Measurements from ENCODE around the gene XIAP.
"Not testable (repeated sequence)": the region's sequence is repeated elsewhere in the genome, so short reads cannot be mapped to it uniquely, and the experiment has no call there.

XIAP gene

GRCh38 chrX:123822965-123823364, 36.9 kb upstream of the XIAP start:
- Histone ChIP-seq H3K4me1 (ENCODE audit: control insufficient read depth, low read depth, low read length) (no peaks in the 10 kb centered on the region), H3K18ac (ENCODE audit: low read length) (no peak overlapping the region), H3K56ac (ENCODE audit: low read length) (no peak overlapping the region), H3K27ac (ENCODE audit: low read depth, low read length) (no peak overlapping the region), H3K36me3 (ENCODE audit: control insufficient read depth, insufficient read depth, low read length) (no peaks in the 10 kb centered on the region), H3K79me1 (ENCODE audit: low read length) (no peaks in the 10 kb centered on the region), H3K79me2 (ENCODE audit: control insufficient read depth, insufficient read depth, low read length) (no peaks in the 10 kb centered on the region), H4K5ac (ENCODE audit: low read length) (no peak overlapping the region), H2AK5ac (ENCODE audit: low read length) (no peak overlapping the region), H4K8ac (ENCODE audit: low read depth, low read length) (no peak overlapping the region), H3K4me2 (ENCODE audit: low read length) (no peak overlapping the region), H3K4me3 (ENCODE audit: low read length) (no peak overlapping the region), H2BK15ac (replicated peaks; ENCODE audit: low read depth) (no peak overlapping the region), H3K27me3 (ENCODE audit: insufficient read depth, low read length, poor library complexity) (no peaks in the 10 kb centered on the region), H3K9ac (ENCODE audit: low read length) (no peak overlapping the region), H2BK120ac (ENCODE audit: low read depth, low read length) (no peak overlapping the region), H3K23ac (ENCODE audit: low read length) (no peak overlapping the region), H3K4ac (ENCODE audit: low read depth, low read length) (no peak overlapping the region), H2BK5ac (ENCODE audit: low read length) (no peak overlapping the region)
- no peak for DNase-seq
- no CpG with 5 or more reads among the region's 1 CpG for WGBS (ENCODE audit: extremely low coverage, insufficient coverage, low lambda C conversion rate)

- no peak overlapping the region for H2BK15ac ChIP-seq (replicated peaks; ENCODE audit: low read depth)
- H3K4me3 ChIP-seq (ENCODE audit: low read length): no peak overlapping the region
- no peak overlapping the region for H2BK120ac ChIP-seq (ENCODE audit: low read depth, low read length)
- no peak overlapping the region for H3K9ac ChIP-seq (ENCODE audit: low read length)
- no peak overlapping the region for H4K8ac ChIP-seq (ENCODE audit: low read depth, low read length)
- H2AK5ac ChIP-seq (ENCODE audit: low read length): no peak overlapping the region
- H3K79me1 ChIP-seq (ENCODE audit: low read length): no peaks in the 10 kb centered on the region
- H3K4ac ChIP-seq (ENCODE audit: low read depth, low read length): no peak overlapping the region
- H3K56ac ChIP-seq (ENCODE audit: low read length): no peak overlapping the region
- no peaks in the 10 kb centered on the region for H3K36me3 ChIP-seq (ENCODE audit: control insufficient read depth, insufficient read depth, low read length)
- H2BK5ac ChIP-seq (ENCODE audit: low read length): no peak overlapping the region
- no peak overlapping the region for H3K27ac ChIP-seq (ENCODE audit: low read depth, low read length)
- H3K27me3 ChIP-seq (ENCODE audit: insufficient read depth, low read length, poor library complexity): no peaks in the 10 kb centered on the region
- no peak for DNase-seq
- no peak overlapping the region for H3K4me2 ChIP-seq (ENCODE audit: low read length)
- H3K4me1 ChIP-seq (ENCODE audit: control insufficient read depth, low read depth, low read length): no peaks in the 10 kb centered on the region
- no peak overlapping the region for H4K5ac ChIP-seq (ENCODE audit: low read length)
- H3K18ac ChIP-seq (ENCODE audit: low read length): no peak overlapping the region
- no CpG with 5 or more reads among the region's 6 CpGs for WGBS (ENCODE audit: extremely low coverage, insufficient coverage, low lambda C conversion rate)
- H3K79me2 ChIP-seq (ENCODE audit: control insufficient read depth, insufficient read depth, low read length): no peaks in the 10 kb centered on the region
- no peak overlapping the region for H3K23ac ChIP-seq (ENCODE audit: low read length)
Observed at GRCh38 chrX:123830309-123830708, 29.5 kb upstream of the XIAP start.

GRCh38 chrX:123833387-123833786, 26.5 kb upstream of the XIAP start:
- no peak overlapping the region for H3K18ac ChIP-seq (ENCODE audit: low read length)
- H3K4ac ChIP-seq (ENCODE audit: low read depth, low read length): no peak overlapping the region
- no peak overlapping the region for H2BK5ac ChIP-seq (ENCODE audit: low read length)
- no peak overlapping the region for H2BK120ac ChIP-seq (ENCODE audit: low read depth, low read length)
- H2AK5ac ChIP-seq (ENCODE audit: low read length): no peak overlapping the region
- no peak overlapping the region for H3K4me3 ChIP-seq (ENCODE audit: low read length)
- no peaks in the 10 kb centered on the region for H3K27me3 ChIP-seq (ENCODE audit: insufficient read depth, low read length, poor library complexity)
- H3K9ac ChIP-seq (ENCODE audit: low read length): no peak overlapping the region
- no CpG with 5 or more reads among the region's 7 CpGs for WGBS (ENCODE audit: extremely low coverage, insufficient coverage, low lambda C conversion rate)
- H3K36me3 ChIP-seq (ENCODE audit: control insufficient read depth, insufficient read depth, low read length): no peaks in the 10 kb centered on the region
- no peak overlapping the region for H3K56ac ChIP-seq (ENCODE audit: low read length)
- no peak overlapping the region for H3K4me2 ChIP-seq (ENCODE audit: low read length)
- H2BK15ac ChIP-seq (replicated peaks; ENCODE audit: low read depth): no peak overlapping the region
- H3K4me1 ChIP-seq (ENCODE audit: control insufficient read depth, low read depth, low read length): no peaks in the 10 kb centered on the region
- no peak overlapping the region for H3K23ac ChIP-seq (ENCODE audit: low read length)
- DNase-seq: peak; percentile 60
- H3K27ac ChIP-seq (ENCODE audit: low read depth, low read length): no peak overlapping the region
- H4K5ac ChIP-seq (ENCODE audit: low read length): no peak overlapping the region
- no peaks in the 10 kb centered on the region for H3K79me1 ChIP-seq (ENCODE audit: low read length)
- H4K8ac ChIP-seq (ENCODE audit: low read depth, low read length): no peak overlapping the region
- H3K79me2 ChIP-seq (ENCODE audit: control insufficient read depth, insufficient read depth, low read length): no peaks in the 10 kb centered on the region

- no peak overlapping the region for H3K56ac ChIP-seq (ENCODE audit: low read length)
- H2BK15ac ChIP-seq (replicated peaks; ENCODE audit: low read depth): no peak overlapping the region
- H2AK5ac ChIP-seq (ENCODE audit: low read length): no peak overlapping the region
- no peak overlapping the region for H3K27ac ChIP-seq (ENCODE audit: low read depth, low read length)
- no peak for DNase-seq
- no peak overlapping the region for H3K9ac ChIP-seq (ENCODE audit: low read length)
- H2BK120ac ChIP-seq (ENCODE audit: low read depth, low read length): no peak overlapping the region
- no peak overlapping the region for H2BK5ac ChIP-seq (ENCODE audit: low read length)
- no peaks in the 10 kb centered on the region for H3K4me1 ChIP-seq (ENCODE audit: control insufficient read depth, low read depth, low read length)
- H3K79me1 ChIP-seq (ENCODE audit: low read length): no peaks in the 10 kb centered on the region
- no peaks in the 10 kb centered on the region for H3K79me2 ChIP-seq (ENCODE audit: control insufficient read depth, insufficient read depth, low read length)
- H4K8ac ChIP-seq (ENCODE audit: low read depth, low read length): no peak overlapping the region
- H3K18ac ChIP-seq (ENCODE audit: low read length): no peak overlapping the region
- no peak overlapping the region for H3K23ac ChIP-seq (ENCODE audit: low read length)
- no peaks in the 10 kb centered on the region for H3K27me3 ChIP-seq (ENCODE audit: insufficient read depth, low read length, poor library complexity)
- no peak overlapping the region for H3K4me3 ChIP-seq (ENCODE audit: low read length)
- no peak overlapping the region for H3K4ac ChIP-seq (ENCODE audit: low read depth, low read length)
- H3K36me3 ChIP-seq (ENCODE audit: control insufficient read depth, insufficient read depth, low read length): no peaks in the 10 kb centered on the region
- H3K4me2 ChIP-seq (ENCODE audit: low read length): no peak overlapping the region
- WGBS (ENCODE audit: extremely low coverage, insufficient coverage, low lambda C conversion rate): no CpG with 5 or more reads among the region's 1 CpG
- H4K5ac ChIP-seq (ENCODE audit: low read length): no peak overlapping the region
Observed at GRCh38 chrX:123834116-123834515, 25.7 kb upstream of the XIAP start.

GRCh38 chrX:123835661-123836371, 24.0 kb upstream of the XIAP start:
- DNase-seq: no peak
- Histone ChIP-seq H3K23ac (ENCODE audit: low read length) (no peak overlapping the region), H3K4ac (ENCODE audit: low read depth, low read length) (no peak overlapping the region), H2BK120ac (ENCODE audit: low read depth, low read length) (no peak overlapping the region), H3K4me3 (ENCODE audit: low read length) (no peak overlapping the region), H2BK15ac (replicated peaks; ENCODE audit: low read depth) (no peak overlapping the region), H3K4me1 (ENCODE audit: control insufficient read depth, low read depth, low read length) (no peaks in the 10 kb centered on the region), H2BK5ac (ENCODE audit: low read length) (no peak overlapping the region), H3K27me3 (ENCODE audit: insufficient read depth, low read length, poor library complexity) (no peaks in the 10 kb centered on the region), H3K18ac (ENCODE audit: low read length) (no peak overlapping the region), H3K27ac (ENCODE audit: low read depth, low read length) (no peak overlapping the region), H3K79me2 (ENCODE audit: control insufficient read depth, insufficient read depth, low read length) (no peaks in the 10 kb centered on the region), H4K8ac (ENCODE audit: low read depth, low read length) (no peak overlapping the region), H3K56ac (ENCODE audit: low read length) (no peak overlapping the region), H4K5ac (ENCODE audit: low read length) (no peak overlapping the region), H3K4me2 (ENCODE audit: low read length) (no peak overlapping the region), H3K36me3 (ENCODE audit: control insufficient read depth, insufficient read depth, low read length) (no peaks in the 10 kb centered on the region), H3K79me1 (ENCODE audit: low read length) (no peaks in the 10 kb centered on the region), H3K9ac (ENCODE audit: low read length) (no peak overlapping the region), H2AK5ac (ENCODE audit: low read length) (no peak overlapping the region)
- WGBS (ENCODE audit: extremely low coverage, insufficient coverage, low lambda C conversion rate): no CpG with 5 or more reads among the region's 6 CpGs

GRCh38 chrX:123845129-123845528, 14.7 kb upstream of the XIAP start:
- H2BK15ac ChIP-seq (replicated peaks; ENCODE audit: low read depth); H3K27me3 ChIP-seq (ENCODE audit: insufficient read depth, low read length, poor library complexity): not testable (repeated sequence)
- WGBS (ENCODE audit: extremely low coverage, insufficient coverage, low lambda C conversion rate): no CpG with 5 or more reads among the region's 4 CpGs

More at GRCh38 chrX:123845129-123845528, 14.7 kb upstream of the XIAP start:
- H2AK5ac ChIP-seq (ENCODE audit: low read length); H3K56ac ChIP-seq (ENCODE audit: low read length); H3K4me1 ChIP-seq (ENCODE audit: control insufficient read depth, low read depth, low read length); H4K5ac ChIP-seq (ENCODE audit: low read length); H3K27ac ChIP-seq (ENCODE audit: low read depth, low read length); H3K4me3 ChIP-seq (ENCODE audit: low read length); H3K4me2 ChIP-seq (ENCODE audit: low read length); H4K8ac ChIP-seq (ENCODE audit: low read depth, low read length); H3K9ac ChIP-seq (ENCODE audit: low read length); H3K23ac ChIP-seq (ENCODE audit: low read length); H3K18ac ChIP-seq (ENCODE audit: low read length); H3K79me1 ChIP-seq (ENCODE audit: low read length); H2BK5ac ChIP-seq (ENCODE audit: low read length); DNase-seq; H2BK120ac ChIP-seq (ENCODE audit: low read depth, low read length); H3K79me2 ChIP-seq (ENCODE audit: control insufficient read depth, insufficient read depth, low read length); H3K36me3 ChIP-seq (ENCODE audit: control insufficient read depth, insufficient read depth, low read length); H3K4ac ChIP-seq (ENCODE audit: low read depth, low read length): not testable (repeated sequence)
